Measurements from ENCODE around the gene PRDM15. TPM values are rescaled to one million over a fixed set of nuclear protein-coding genes. Genes with fewer than 3 reads are reported as not detected.

The PRDM15 gene
- total and polyA plus RNA-seq, 3 experiments from 2014 or later: 2.2 to 13.1 (median 12.0) TPM

DNA sequence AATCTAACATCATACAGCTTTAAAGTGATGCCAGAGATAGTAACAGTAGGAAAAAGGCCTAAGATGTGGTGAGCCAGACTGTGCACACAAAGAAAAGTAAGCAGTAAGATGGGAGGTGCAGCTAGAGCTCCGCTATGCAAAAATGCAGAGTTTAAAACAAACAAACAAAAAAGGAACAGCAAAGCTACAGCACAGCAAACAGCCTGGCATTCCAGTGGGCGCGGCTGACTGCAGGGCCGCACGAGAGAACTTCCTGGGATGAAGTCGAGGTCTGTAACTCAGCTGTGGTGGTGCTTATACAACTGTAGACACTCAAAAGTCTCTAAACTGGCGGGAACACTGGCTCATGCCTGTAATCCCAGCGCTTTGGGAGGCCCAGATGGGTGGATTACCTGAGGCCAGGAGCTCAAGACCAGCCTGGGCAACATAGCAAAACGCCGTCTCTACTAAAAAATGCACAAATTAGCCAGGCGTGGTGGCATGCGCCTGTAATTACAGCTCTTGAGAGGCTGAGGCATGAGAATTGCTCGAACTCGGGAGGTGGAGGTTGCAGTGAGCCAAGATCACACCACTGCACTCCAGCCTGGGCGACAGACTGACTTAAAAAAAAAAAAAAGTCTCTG lies 30.1 kb downstream of the PRDM15 start:
- POLR2A ChIA-PET: no interaction called here
- Histone ChIP-seq H3K36me3 (ENCODE audit: insufficient read depth, low read length) (peaks cover 12% of the 10 kb centered on the region), H3K4me3 (ENCODE audit: low read length) (no peak overlapping the region), H3K4me1 (ENCODE audit: insufficient read depth, low read length) (no peaks in the 10 kb centered on the region), H3K27me3 (ENCODE audit: insufficient read depth, low read length, poor library complexity, severe bottlenecking) (no peaks in the 10 kb centered on the region), H3K9me3 (ENCODE audit: low read length) (no peaks in the 10 kb centered on the region), H3K27ac (ENCODE audit: low read depth, low read length) (no peak overlapping the region)
- peaks cover 0 to 1% of the 10 kb centered on the region in 2 donors for H3K27me3 Mint-ChIP-seq
- no peak overlapping the region for H3K27ac Mint-ChIP-seq
- peaks cover 0 to under 1% (median 0%) of the 10 kb centered on the region in 3 donors for H3K4me1 Mint-ChIP-seq
- no peak overlapping the region for H3K4me3 Mint-ChIP-seq
- CTCF ChIA-PET: no interaction called here
- peaks cover 0 to 75% (median 19%) of the 10 kb centered on the region in 3 donors for H3K36me3 Mint-ChIP-seq
- H3K9me3 Mint-ChIP-seq: no peaks in the 10 kb centered on the region
- DNase-seq: no peak

- no peak for DNase-seq
- Histone ChIP-seq H3K9me3 (ENCODE audit: low read length) (no peaks in the 10 kb centered on the region), H3K27me3 (ENCODE audit: insufficient read depth, low read length, poor library complexity, severe bottlenecking) (no peaks in the 10 kb centered on the region), H3K36me3 (ENCODE audit: insufficient read depth, low read length) (peaks cover 7% of the 10 kb centered on the region), H3K4me3 (ENCODE audit: low read length) (no peak overlapping the region), H3K4me1 (ENCODE audit: insufficient read depth, low read length) (no peaks in the 10 kb centered on the region), H3K27ac (ENCODE audit: low read depth, low read length) (no peak overlapping the region)
- Mint-ChIP-seq H3K27ac (no peak overlapping the region), H3K27me3 (peaks cover 0 to 1% of the 10 kb centered on the region in 2 donors), H3K4me3 (no peak overlapping the region), H3K4me1 (peaks cover 0 to 2% (median 0%) of the 10 kb centered on the region in 3 donors), H3K9me3 (no peaks in the 10 kb centered on the region), H3K36me3 (peaks cover 0 to 74% (median 16%) of the 10 kb centered on the region in 3 donors)
- POLR2A ChIA-PET: no interaction called here
- CTCF ChIA-PET: no interaction called here
Measured at GRCh38 chr21:41848533-41848932, 30.6 kb downstream of the PRDM15 start.

DNA sequence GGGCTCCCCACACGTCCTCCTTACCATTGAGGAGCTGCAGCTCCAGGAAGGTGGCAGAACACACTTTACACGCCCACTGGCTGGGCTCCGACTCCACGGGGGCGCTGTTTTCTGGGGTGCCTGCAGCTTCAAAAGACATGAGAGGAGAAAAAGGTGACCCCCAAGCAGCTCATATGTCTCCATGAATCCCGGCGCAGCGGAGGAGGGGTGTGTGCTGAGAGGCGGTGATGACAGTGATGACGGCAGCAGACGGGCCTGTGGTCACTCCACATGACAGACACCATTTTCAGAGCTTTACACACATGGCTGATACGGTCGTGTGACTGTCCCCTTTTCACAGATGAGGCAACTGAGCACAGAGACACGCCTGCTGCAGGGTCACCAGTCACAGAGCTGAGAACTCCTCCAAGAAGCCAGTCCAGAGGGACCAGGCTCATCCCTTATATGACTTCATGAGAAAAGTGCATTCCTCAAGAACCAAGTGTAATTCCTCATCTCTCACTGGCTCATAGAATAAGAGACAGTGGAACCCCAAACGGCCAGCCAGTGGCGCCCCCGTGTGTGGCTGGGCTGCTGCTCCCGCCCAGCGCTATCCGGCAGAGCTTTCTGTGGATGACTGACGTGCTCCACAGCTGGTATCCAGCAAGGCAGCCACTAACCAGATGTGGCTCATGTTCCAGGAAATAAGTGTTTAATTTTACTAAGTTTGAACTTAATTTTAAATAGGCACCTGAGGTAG lies 31.9 kb downstream of the PRDM15 start:
- no peak for DNase-seq
- Histone ChIP-seq H3K36me3 (ENCODE audit: insufficient read depth, low read length) (no peaks in the 10 kb centered on the region), H3K27ac (ENCODE audit: low read depth, low read length) (no peak overlapping the region), H3K9me3 (ENCODE audit: low read length) (no peaks in the 10 kb centered on the region), H3K4me1 (ENCODE audit: insufficient read depth, low read length) (no peaks in the 10 kb centered on the region), H3K27me3 (ENCODE audit: insufficient read depth, low read length, poor library complexity, severe bottlenecking) (no peaks in the 10 kb centered on the region), H3K4me3 (ENCODE audit: low read length) (no peak overlapping the region)
- Mint-ChIP-seq H3K9me3 (no peaks in the 10 kb centered on the region), H3K27me3 (peaks cover 0 to 1% of the 10 kb centered on the region in 2 donors), H3K27ac (no peak overlapping the region), H3K36me3 (peaks cover 0 to 68% (median 15%) of the 10 kb centered on the region in 3 donors), H3K4me3 (no peak overlapping the region), H3K4me1 (peaks cover 0 to 2% (median 0%) of the 10 kb centered on the region in 3 donors)
- CTCF ChIA-PET: no interaction called here
- POLR2A ChIA-PET: no interaction called here

- ChIA-PET CTCF (no interaction called here), POLR2A (no interaction called here)
- peak overlapping the region in 1 of 8 donors; percentile 77 for H3K27ac Mint-ChIP-seq
- no peak overlapping the region for H3K4me3 Mint-ChIP-seq
- H3K36me3 Mint-ChIP-seq: peaks cover 0 to 66% (median 17%) of the 10 kb centered on the region in 3 donors
- DNase-seq: no peak
- H3K27ac ChIP-seq (ENCODE audit: low read depth, low read length): no peak overlapping the region
- H3K4me1 Mint-ChIP-seq: peaks cover 0 to 2% (median 0%) of the 10 kb centered on the region in 3 donors
- no peak overlapping the region for H3K4me3 ChIP-seq (ENCODE audit: low read length)
- no peaks in the 10 kb centered on the region for H3K9me3 ChIP-seq (ENCODE audit: low read length)
- H3K36me3 ChIP-seq (ENCODE audit: insufficient read depth, low read length): no peaks in the 10 kb centered on the region
- H3K9me3 Mint-ChIP-seq: no peaks in the 10 kb centered on the region
- no peaks in the 10 kb centered on the region for H3K4me1 ChIP-seq (ENCODE audit: insufficient read depth, low read length)
- H3K27me3 ChIP-seq (ENCODE audit: insufficient read depth, low read length, poor library complexity, severe bottlenecking): no peaks in the 10 kb centered on the region
- peaks cover 0 to 1% of the 10 kb centered on the region in 2 donors for H3K27me3 Mint-ChIP-seq
Measured at GRCh38 chr21:41846536-41846935, 32.6 kb downstream of the PRDM15 start.

- peaks cover 0 to 5% (median 0%) of the 10 kb centered on the region in 5 donors for H3K9me3 Mint-ChIP-seq
- Histone ChIP-seq H3K9me3 (ENCODE audit: low read length) (no peaks in the 10 kb centered on the region), H3K4me1 (ENCODE audit: insufficient read depth, low read length) (no peaks in the 10 kb centered on the region), H3K4me3 (ENCODE audit: low read length) (no peak overlapping the region), H3K27me3 (ENCODE audit: insufficient read depth, low read length, poor library complexity, severe bottlenecking) (no peaks in the 10 kb centered on the region), H3K36me3 (ENCODE audit: insufficient read depth, low read length) (no peaks in the 10 kb centered on the region), H3K27ac (ENCODE audit: low read depth, low read length) (no peak overlapping the region)
- peaks cover 5 to 66% (median 21%) of the 10 kb centered on the region in 3 donors for H3K36me3 Mint-ChIP-seq
- peaks cover 0 to 1% of the 10 kb centered on the region in 2 donors for H3K27me3 Mint-ChIP-seq
- ChIA-PET CTCF (no interaction called here), POLR2A (no interaction called here)
- no peak overlapping the region for H3K4me3 Mint-ChIP-seq
- H3K4me1 Mint-ChIP-seq: peaks cover 0 to 2% (median 0%) of the 10 kb centered on the region in 3 donors
- H3K27ac Mint-ChIP-seq: peak overlapping the region in 1 of 8 donors; percentile 79
- no peak for DNase-seq
Measured at GRCh38 chr21:41846033-41846317, 33.2 kb downstream of the PRDM15 start.

- no peak for DNase-seq
- peaks cover 0 to 1% of the 10 kb centered on the region in 2 donors for H3K27me3 Mint-ChIP-seq
- peaks cover 0 to 10% (median 0%) of the 10 kb centered on the region in 5 donors for H3K9me3 Mint-ChIP-seq
- Histone ChIP-seq H3K27me3 (ENCODE audit: insufficient read depth, low read length, poor library complexity, severe bottlenecking) (no peaks in the 10 kb centered on the region), H3K4me3 (ENCODE audit: low read length) (no peak overlapping the region), H3K9me3 (ENCODE audit: low read length) (no peaks in the 10 kb centered on the region), H3K27ac (ENCODE audit: low read depth, low read length) (no peak overlapping the region), H3K36me3 (ENCODE audit: insufficient read depth, low read length) (no peaks in the 10 kb centered on the region), H3K4me1 (ENCODE audit: insufficient read depth, low read length) (no peaks in the 10 kb centered on the region)
- POLR2A ChIA-PET: no interaction called here
- CTCF ChIA-PET: no interaction called here
- H3K36me3 Mint-ChIP-seq: peaks cover 10 to 65% (median 21%) of the 10 kb centered on the region in 3 donors
- H3K4me1 Mint-ChIP-seq: peaks cover 0 to 2% (median 0%) of the 10 kb centered on the region in 3 donors
- no peak overlapping the region for H3K4me3 Mint-ChIP-seq
- peak overlapping the region in 1 of 8 donors; percentile 79 for H3K27ac Mint-ChIP-seq
Measured at GRCh38 chr21:41845310-41846032, 33.7 kb downstream of the PRDM15 start.

DNA sequence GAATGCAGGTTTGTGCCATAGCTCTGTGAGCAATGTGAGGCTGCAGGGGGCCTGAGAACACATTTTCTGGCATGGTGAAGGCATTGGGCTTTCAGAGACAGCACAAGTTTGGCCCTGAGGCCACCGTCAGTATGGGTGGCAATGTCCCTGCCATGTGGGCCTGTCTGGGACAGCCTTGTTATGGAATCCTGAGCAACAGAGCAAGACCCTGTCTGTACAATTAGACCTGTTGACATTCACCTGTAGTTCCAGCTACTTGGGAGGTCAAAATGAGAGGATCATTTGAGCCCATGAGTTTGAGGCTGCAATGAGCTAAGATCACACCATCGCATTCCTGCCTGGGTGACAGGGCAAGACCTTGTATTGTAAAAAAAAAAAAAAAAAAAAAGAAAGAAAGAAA lies 35.6 kb downstream of the PRDM15 start:
- H3K36me3 ChIP-seq (ENCODE audit: insufficient read depth, low read length): peaks cover 6% of the 10 kb centered on the region
- H3K27me3 ChIP-seq (ENCODE audit: insufficient read depth, low read length, poor library complexity, severe bottlenecking): no peaks in the 10 kb centered on the region
- H3K9me3 ChIP-seq (ENCODE audit: low read length): no peaks in the 10 kb centered on the region
- Mint-ChIP-seq H3K27ac (peak overlapping the region in 1 of 8 donors; percentile 43), H3K9me3 (peaks cover 0 to 12% (median 0%) of the 10 kb centered on the region in 5 donors), H3K4me1 (peaks cover 0 to 2% (median 0%) of the 10 kb centered on the region in 3 donors), H3K36me3 (peaks cover 13 to 69% (median 21%) of the 10 kb centered on the region in 3 donors), H3K27me3 (peaks cover 0 to 1% of the 10 kb centered on the region in 2 donors), H3K4me3 (no peak overlapping the region)
- ChIA-PET POLR2A (interaction anchor here (0.6 kb wide), 1 partner anchor 228 kb away, joined by 3 read pairs; no protein-coding TSS in a partner anchor), CTCF (no interaction called here)
- no peaks in the 10 kb centered on the region for H3K4me1 ChIP-seq (ENCODE audit: insufficient read depth, low read length)
- DNase-seq: no peak
- no peak overlapping the region for H3K27ac ChIP-seq (ENCODE audit: low read depth, low read length)
- H3K4me3 ChIP-seq (ENCODE audit: low read length): no peak overlapping the region

DNA sequence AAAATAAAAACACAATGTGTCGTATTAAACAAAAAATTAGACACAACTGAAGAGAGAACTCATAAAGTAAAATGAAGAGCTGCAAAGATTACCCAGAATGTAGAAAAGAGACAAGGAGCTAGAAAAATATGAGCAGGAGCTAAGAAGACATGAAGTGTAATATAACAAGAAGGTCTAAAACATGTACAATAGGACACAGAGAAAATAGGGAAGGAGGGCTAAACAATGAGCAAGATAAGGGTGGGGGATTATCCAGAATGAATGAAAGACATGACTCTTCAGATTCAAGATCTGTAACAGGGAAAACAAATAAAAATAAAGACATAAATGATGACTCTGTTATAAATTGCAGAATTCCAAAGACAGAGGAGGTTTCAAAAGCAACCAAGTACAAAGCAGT lies 38.3 kb downstream of the PRDM15 start:
- peaks cover 0 to 2% (median 0%) of the 10 kb centered on the region in 3 donors for H3K4me1 Mint-ChIP-seq
- H3K4me3 Mint-ChIP-seq: no peak overlapping the region
- CTCF ChIA-PET: no interaction called here
- no peak overlapping the region for H3K27ac Mint-ChIP-seq
- DNase-seq: no peak
- no peaks in the 10 kb centered on the region for H3K9me3 ChIP-seq (ENCODE audit: low read length)
- no peaks in the 10 kb centered on the region for H3K4me1 ChIP-seq (ENCODE audit: insufficient read depth, low read length)
- no peaks in the 10 kb centered on the region for H3K27me3 Mint-ChIP-seq
- no peak overlapping the region for H3K4me3 ChIP-seq (ENCODE audit: low read length)
- H3K27ac ChIP-seq (ENCODE audit: low read depth, low read length): no peak overlapping the region
- peaks cover 0 to 12% (median 0%) of the 10 kb centered on the region in 5 donors for H3K9me3 Mint-ChIP-seq
- H3K27me3 ChIP-seq (ENCODE audit: insufficient read depth, low read length, poor library complexity, severe bottlenecking): no peaks in the 10 kb centered on the region
- POLR2A ChIA-PET: interaction anchor here (0.5 kb wide), 1 partner anchor 202 kb away, joined by 6 read pairs; no protein-coding TSS in a partner anchor
- peaks cover 13 to 65% (median 24%) of the 10 kb centered on the region in 3 donors for H3K36me3 Mint-ChIP-seq
- peaks cover 6% of the 10 kb centered on the region for H3K36me3 ChIP-seq (ENCODE audit: insufficient read depth, low read length)
